ENCODE data around the gene MRPL54.
A peak's percentile ranks its signal among the peaks of the same experiment; 100 is the strongest.

Gene MRPL54

DNA sequence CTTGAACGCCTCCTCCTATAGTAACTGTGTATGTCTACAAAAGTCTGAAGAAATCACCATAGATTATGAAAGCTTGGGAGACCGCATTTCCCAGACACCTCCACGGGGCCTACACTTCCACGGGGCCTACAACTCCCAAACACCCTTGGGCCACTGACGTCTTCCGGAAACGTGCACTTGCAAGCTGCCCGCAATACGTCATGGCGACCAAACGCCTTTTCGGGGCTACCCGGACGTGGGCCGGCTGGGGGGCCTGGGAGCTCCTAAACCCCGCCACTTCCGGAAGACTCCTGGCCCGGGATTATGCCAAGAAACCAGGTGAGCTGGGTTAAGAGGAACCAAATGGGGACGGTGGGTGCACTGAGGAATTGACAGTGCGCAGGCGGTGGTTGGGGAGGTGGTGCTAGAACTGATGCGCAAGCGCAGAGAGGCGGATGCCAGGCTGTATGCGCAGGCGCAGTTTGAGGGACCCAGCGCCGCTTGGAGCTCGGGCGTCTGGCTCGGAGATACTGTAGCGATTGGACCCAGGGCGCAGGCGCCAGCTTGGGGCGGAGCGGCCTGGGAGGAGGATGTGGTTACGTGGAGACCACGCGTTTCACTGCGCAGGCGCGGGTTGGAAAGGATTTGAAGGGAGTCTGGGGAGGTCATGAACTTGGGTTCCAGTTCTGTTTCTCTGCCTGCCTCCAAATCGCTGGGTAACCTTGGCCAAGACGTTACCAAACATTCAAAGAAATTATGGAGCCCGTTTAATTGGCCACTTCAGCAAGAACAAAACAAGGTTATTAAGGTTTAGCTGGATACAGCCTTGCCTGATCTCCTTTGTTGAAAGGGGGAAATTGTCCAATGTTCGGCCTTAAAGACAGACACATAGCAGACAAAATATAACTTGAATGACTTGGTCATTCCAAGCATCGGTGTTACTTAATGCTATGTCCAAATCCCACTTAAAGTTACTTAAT, at the start of gene MRPL54:
TSS of gene MRPL54 (plus strand) at position 182 of the 959 bp plus-strand sequence. CDS start at position 201, 19 bp downstream.
- DNase-seq = peak; percentile 100

DNA sequence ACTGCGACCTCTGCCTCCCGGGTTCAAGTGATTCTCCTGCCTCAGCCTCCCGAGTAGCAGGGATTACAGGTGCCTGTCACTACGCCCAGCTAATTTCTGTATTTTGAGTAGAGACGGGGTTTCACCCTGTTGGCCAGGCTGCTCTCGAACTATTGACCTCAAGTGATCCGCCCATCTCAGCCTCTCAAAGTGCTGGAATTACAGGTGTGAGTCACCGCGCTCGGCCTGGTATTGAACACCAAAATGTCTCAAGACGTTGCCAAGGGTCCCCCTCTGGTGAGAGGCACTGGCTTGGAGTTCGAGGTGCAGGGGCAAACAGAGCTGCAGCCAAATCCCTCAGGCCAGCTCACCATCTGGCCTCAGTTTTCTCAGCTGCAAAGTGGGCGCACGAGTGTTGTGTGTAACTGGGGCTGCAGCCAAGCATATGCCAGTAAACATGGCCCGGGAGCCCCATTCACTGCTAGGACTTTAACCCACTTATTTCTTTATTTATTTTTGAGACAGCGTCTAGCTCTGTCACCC, 46.3 kb upstream of the MRPL54 start:
- no peak for DNase-seq

DNA sequence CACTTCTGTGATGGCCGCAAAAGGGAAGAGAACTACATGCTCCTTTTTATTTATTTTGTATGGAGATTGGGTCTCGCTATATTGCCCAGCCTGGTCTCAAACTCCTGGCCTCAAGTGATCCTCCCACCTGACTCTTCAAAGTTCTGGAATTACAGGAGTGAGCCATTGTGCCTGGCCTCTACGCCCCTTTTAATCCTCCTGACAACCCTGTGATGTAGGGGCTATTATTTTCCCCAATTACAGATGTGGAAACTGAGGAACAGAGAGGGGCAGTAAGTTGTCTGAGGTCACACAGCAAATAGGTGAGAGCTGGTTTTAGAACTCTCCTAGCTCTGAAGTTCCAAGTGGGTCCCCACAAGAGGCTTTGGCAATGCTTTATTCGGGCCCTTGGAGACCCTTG, 42.6 kb upstream of the MRPL54 start:
- DNase-seq = no peak

DNA sequence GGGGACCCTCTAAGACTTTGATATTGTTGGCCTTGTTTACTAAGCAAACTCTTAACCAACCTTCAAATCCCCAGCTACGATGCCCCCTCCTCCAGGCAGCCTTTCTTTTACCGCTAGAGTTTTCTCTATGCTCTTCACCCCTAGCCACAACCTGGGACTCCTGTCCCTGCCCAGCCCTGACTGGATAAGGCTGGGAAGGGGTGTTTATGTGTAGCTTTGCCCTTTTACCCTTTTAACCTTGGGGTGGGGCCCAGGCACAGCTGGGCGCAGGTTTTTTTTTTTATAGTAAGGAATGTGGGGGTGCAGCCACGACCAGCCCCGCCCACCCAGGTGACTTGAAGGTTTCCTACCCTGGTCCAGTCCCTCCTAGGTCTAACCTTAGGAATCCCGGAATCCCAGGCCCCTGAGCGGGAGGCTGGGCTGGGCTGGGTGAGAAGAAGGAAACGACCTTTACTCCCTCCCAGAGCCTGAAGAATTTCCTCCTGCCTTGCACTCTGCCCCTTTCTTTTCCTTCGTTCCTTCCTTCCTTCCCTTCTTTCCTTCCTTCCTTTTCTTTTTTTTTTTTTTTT, 42.0 kb upstream of the MRPL54 start:
- DNase-seq = no peak

DNA sequence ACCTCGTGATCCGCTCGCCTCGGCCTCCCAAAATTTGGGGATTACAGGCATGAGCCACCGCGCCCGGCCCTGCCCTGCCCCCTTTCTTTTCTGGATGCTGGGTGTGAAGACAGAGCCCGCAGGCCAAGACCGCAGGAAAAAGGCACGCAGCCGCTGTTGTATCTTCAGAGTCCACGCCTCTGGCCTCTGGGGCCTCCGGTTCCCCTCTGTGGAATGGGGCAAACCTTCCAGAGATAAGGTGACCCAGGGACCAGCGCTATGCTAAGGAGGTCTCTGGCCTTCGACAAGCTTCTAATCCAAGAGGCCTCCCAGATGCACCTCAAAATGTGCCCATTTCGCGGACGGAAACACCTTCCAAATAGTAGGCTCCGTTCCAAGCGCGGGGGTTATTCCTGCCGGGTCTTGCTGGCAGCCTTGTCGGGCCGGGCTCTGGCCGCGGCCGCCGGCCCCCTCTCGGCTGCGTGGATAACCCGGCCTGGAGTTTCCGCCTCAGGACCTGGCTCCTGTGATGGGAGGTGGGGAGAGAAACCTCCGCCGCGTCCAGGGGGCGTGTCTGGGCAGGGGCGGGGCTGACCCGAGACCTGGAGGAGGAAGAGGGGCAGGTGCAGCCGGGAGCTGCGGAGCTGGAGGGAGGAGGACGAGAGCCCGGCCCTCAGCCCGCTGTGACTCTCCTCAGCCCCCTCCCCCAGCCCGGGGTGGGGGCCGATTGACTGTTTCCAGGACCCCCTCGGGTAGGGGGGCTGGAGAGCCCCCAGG, 41.2 kb upstream of the MRPL54 start:
- DNase-seq = peak; percentile 85

DNA sequence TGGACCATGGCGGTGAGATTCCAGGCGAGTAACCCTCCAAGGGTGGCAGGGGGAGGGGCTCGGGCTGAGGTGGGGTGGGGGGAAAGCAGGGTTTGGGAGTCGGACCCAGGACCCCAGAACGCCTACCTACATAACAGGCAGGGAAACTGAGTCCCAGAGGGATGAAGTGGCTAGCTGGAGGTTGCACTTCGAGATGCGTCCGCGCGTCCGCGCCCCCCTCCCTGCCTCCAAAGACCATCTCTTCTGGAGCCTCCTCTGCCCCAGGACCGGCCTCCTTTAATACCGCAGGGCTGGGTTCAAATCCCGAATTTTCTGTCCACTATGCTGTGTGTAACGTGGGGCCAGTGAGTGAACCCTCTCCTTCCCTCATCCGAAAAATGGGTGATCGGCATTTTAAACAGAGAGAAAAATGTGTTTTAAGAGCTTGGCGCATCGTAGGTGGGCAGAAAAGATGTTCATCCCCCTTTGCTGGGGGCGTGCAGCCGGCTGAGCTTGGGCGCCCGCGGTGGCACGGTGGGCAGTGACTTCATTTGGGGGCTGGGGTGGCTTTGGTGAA, 40.5 kb upstream of the MRPL54 start:
- no peak for DNase-seq

DNA sequence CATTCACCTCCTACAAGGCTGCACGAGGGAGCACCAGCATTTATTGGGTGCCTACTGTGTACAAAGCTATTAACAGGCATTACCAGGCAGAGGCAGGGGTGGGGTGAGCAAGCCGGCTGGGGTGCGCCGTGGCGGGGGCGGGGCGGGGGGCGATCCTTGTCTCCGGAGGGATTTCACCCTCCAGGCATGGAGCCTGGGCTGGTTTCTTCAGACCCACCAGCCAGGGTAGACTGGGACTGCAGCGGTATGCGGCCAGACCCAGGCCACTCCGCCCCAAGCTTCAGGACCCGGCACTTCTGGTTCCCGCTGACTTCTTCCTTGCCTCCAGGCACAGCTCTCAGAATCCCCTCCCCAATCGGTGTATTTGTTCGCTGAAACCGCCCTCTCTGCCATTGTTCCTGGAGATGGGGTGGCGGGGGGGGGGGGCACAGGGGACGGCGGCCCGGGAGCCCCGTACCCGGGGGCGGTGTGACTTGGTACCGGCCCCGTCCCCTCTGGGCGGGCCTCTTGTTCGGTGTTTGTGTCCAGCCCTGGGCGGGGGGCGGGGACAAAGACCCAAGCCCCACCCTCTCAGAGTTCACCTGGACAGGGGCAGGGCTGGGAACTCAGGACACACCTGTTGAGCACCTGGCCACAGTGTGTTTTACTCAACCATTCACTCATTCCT, 39.9 kb upstream of the MRPL54 start:
- DNase-seq = no peak

DNA sequence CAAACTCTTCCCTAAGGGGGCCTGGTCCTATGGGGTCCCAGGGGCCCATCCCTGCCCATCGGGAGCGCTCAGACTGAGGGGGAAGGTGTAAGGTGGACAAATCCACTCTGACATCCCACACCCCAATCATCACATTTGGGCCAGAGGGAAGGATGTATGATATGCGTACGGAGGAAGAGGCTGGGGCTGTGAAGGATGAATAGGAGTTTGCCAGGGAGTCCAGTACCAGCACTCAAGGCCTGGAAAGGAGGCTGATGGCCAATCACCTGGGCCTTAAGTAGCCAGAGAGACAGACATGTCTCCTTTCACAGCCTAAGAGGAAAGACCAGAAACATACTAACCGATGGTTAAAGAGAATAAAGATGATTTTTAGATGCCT, 39.4 kb upstream of the MRPL54 start:
- no peak for DNase-seq

DNA sequence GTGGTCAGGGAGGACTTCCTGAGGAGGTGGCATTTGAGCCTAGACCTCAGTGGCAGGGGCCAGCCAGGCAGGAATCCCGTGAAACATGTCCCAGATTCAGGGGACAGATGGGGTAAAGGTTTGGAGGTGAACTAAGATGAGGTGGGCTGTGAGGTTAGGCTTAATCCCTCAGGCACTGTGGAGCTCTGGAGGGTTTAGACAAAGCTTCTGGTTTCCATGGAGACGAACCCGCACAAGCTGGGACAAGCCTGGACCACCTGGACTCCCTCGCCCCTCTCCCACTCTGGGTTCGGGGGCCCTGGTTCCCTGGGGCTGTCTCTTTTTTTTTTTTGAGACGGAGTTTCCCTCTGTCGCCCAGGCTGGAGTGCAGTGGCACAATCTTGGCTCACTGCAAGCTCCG, 38.6 kb upstream of the MRPL54 start:
- DNase-seq = no peak

DNA sequence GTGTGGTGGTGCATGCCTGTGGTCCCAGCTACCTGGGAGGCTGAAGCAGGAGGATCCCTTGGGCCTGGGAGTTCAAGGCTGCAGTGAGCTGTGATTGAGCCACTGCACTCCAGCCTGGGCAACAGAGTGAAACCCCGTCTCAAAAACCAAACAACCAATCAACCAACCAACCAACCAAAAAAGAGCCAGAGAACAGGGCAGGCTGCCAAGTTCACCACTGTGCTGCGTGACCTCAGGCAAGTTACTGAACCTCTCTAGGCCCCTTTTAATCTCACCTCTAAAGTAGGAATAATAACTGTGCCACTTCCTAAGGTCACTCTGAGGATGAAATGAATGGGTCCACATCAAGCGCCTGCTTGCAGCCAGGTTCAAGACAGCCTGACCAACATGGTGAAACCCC, 37.4 kb upstream of the MRPL54 start:
- DNase-seq = no peak

DNA sequence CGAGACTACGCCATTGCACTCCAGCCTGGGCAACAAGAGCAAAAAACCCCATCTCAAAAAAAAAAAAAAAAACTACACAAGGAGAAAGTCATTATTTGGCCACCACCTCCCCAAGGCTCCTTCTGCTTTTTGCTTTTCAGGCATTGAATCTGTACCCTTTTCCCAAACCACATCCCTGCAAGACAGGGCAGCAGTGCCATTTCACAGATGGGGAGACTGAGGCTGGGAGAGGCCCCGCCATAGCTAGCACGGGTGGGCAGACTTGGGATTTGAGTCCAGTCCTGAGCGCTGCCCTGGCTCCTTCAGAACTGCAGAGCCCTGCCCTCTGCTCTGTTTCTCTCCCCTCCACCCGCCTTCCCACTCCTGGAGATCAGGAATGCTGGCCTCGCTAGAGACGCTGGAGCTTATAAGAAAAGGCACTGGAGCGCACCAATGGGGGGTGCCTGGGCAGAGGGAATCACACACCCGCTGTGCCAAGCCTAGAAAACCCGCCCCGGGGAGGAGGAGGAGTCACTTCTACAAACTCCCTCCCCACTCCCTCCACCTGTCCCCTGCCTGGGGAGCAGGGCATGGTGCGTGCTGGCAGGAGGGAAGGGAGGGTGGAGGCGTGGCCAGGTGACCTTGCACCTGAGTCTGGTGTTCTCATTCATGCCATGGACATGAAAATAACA, 36.7 kb upstream of the MRPL54 start:
- no peak for DNase-seq

DNA sequence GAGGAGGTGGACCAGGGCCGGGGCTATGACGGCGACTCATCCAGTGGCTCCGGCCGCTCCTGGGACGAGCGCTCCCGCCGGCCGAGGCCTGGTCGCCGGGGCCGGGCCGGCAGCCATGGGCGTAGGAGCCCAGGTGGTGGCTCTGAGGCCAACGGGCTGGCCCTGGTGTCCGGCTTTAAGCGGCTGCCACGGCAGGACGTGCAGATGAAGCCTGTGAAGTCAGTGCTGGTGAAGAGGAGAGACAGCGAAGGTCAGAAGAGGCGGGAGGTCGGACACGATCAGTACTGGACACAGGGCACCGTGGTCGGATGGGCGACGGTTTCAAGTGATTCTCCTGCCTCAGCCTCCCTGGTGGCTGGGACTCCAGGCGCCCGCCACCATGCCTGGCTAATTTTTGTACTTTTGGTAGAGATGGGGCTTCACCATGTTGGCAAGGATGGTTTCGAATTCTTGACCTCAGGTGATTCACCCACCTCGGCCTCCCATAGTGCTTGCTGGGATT, 32.0 kb upstream of the MRPL54 start:
- no peak for DNase-seq

DNA sequence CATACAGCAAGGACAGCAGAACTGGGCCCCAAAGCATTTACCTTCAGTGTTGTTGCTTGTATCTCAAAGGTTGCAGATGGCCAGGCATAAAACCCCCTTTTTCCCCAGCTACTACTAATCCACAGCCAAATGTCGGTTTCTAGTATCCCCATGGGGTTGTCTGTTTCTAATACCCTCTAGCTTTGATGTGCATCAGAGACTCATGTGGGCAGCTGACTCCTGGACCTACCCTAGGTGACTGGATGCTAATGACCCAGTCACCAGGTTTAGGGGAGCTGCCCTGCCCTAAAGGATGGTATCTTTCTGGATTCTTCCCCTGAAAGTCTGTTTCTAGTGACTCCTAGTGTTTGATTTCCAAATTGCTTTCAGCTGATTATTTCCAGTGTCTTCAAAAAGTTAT, 30.4 kb upstream of the MRPL54 start:
- no peak for DNase-seq

DNA sequence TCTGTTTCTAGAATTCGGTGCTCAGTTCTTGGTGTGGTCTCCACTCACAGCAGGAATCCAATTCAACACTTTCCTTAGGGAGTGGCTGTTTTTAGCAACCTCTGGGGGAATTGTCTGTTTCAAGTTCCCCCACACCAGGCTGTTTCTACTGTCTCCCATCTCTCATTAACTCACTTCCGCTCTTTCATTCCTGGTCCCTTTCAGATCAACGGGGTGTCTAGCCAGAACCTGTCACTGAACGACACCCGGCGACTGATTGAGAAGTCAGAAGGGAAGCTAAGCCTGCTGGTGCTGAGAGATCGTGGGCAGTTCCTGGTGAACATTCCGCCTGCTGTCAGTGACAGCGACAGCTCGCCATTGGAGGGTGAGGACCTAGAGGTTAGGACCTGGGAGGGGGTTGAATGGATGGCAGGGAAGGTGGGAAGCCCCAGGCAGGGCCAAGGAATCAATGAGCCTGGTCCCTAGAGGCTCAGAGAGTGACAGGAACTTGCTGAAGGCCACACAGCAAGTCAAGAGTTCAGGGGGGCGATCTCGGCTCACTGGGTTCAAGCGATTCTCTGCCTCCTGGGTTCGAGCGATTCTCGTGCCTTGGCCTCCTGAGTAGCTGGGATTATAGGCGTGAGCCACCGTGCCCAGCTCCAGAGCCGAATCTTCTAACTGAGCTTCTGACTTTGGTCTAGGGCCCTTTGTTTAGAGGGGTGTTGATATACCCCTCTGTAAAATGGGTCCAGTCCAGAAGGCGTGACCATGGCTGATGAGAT, 28.8 kb upstream of the MRPL54 start:
- DNase-seq = no peak

DNA sequence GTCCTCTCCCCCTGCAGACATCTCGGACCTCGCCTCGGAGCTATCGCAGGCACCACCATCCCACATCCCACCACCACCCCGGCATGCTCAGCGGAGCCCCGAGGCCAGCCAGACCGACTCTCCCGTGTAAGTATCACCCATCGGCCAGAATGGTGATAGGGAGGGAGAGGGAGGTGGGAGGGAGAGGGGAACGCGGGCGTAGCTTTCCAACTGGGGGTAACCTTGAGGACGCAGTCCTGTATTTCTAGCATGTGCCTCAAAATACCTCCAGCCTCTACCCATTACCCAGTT, 28.2 kb upstream of the MRPL54 start:
- no peak for DNase-seq

DNA sequence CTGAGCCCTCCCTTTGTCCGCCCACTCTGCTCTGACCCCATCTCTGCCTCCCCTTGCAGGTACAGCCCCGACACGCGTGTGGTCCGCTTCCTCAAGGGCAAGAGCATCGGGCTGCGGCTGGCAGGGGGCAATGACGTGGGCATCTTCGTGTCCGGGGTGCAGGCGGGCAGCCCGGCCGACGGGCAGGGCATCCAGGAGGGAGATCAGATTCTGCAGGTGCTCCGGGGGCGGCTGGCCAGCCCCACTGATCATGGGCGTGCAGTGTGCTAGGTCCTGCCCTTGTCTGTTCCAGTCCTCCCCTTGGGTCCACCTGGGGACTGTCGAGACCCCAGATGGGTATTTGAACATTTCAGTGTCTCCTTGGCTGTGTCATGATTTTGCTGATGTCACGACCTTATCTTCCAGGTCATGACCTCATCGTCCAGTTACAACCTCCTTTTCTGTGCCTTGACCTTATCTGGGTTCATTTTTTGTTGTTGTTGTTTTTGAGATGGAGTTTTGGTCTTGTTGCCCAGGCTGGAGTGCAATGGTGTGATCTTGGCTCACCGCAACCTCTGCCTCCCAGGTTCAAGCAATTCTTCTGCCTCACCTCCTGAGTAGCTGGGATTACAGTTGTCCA, 26.3 kb upstream of the MRPL54 start:
- no peak for DNase-seq

DNA sequence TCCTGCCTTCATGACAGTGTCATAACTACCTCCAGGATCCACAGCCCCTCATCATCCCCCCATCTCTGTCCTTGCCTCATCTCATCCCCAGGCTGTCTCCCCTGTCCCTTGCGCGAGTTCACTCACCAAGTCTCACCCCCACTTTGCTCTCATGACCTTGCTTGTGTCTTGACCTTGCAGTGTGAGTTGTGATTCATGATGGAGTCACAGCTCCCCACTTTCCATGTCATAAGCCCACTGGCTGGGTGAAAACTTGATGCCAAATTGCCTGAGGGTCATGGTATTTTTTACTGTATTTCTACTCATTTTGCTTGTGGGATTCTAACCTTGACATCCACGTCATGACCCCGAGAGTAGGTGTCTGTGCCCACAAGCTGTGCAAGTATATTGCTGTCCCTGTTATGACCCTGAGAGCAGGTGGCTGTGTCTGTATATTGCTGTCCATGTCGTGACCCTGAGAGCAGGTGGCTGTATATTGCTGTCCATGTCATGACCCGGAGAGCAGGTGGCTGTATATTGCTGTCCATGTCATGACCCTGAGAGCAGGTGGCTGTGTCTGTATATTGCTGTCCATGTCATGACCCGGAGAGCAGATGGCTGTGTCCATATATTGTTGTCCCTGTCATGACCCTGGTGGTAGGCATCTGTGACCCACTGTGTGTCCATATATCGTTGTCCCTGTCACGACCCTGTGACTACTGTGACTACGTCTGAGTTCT, 24.8 kb upstream of the MRPL54 start:
- DNase-seq = no peak

DNA sequence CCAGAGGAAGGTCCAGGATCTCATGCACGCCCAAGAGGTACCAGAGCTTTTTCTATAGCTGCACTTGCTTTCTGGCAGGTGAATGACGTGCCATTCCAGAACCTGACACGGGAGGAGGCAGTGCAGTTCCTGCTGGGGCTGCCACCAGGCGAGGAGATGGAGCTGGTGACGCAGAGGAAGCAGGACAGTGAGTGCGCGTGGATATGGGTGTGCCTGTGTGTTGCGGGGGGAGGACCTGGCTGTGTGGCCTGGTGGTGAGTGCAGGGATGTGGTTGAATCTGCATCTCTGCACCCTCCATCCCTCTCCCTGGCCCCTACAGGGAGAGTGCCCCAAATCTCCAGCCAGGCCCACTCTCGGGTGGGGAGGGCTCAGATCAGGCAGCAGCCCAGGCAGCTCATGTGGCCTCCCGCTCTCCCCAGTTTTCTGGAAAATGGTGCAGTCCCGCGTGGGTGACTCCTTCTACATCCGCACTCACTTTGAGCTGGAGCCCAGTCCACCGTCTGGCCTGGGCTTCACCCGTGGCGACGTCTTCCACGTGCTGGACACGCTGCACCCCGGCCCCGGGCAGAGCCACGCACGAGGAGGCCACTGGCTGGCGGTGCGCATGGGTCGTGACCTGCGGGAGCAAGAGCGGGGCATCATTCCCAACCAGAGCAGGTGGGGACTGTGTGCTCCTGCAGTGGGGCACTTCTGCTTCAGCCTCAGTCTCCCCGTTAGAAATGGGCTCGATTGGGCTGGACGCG, 23.8 kb upstream of the MRPL54 start:
- DNase-seq = no peak

DNA sequence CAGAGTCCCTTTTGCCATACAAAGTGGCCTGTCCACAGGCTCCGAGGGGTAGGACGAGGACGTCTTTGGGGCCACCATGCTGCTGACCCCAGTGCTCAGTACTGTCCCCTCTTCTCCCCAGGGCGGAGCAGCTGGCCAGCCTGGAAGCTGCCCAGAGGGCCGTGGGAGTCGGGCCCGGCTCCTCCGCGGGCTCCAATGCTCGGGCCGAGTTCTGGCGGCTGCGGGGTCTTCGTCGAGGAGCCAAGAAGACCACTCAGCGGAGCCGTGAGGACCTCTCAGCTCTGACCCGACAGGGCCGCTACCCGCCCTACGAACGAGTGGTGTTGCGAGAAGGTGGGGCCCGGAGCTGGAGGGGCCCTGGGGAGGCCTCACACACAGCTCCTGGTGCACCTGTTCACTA, 22.1 kb upstream of the MRPL54 start:
- no peak for DNase-seq
